Measurements from ENCODE around the gene ANKIB1.
"Not testable (repeated sequence)": the region's sequence is repeated elsewhere in the genome, so short reads cannot be mapped to it uniquely, and the experiment has no call there.

Gene ANKIB1

DNA sequence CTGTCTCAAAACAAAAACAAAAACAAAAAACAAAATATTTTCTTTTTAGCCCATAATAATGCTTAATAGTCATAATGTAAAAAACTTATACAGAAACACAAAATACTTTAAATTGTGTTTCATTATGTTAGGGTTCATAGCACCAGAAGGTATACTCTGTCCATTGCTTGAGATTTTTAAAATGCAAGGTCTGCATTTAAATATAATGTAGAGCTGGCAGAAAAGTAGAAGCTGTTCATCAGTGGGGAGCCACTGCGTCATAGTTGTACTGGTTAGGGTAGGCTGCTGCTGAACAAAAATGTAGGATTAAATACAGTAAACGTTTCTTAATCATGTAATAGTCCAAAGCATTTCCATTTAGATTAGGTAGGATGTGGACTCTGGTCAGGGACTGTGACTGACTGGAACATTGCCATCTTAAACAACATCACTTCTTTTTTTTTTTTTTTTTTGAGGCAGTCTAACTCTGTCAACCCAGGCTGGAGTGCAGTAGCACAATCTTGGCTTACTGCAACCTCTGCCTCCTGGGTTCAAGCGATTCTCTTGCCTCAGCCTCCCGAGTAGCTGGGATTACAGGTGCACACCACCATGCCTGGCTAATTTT, 85.2 kb downstream of the ANKIB1 start:
- no peak for DNase-seq

DNA sequence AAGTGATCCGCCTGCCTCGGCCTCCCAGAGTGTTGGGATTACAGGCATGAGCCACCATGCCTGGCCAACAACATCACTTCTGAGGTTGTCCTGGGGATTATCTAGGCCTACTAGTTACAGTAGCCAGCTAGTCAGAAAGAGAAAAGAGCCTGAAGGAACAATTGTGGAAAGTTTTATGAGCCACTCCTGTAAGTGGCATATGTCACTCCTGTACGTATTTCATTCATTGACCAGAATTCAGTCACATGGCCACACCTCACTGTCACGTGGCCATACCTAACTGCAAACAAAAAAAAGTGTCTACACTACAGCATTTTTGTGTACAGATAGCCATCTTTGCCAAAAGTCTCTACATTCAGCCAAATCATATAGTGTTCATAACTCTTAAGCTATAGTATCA, 85.7 kb downstream of the ANKIB1 start:
- no peak for DNase-seq

DNA sequence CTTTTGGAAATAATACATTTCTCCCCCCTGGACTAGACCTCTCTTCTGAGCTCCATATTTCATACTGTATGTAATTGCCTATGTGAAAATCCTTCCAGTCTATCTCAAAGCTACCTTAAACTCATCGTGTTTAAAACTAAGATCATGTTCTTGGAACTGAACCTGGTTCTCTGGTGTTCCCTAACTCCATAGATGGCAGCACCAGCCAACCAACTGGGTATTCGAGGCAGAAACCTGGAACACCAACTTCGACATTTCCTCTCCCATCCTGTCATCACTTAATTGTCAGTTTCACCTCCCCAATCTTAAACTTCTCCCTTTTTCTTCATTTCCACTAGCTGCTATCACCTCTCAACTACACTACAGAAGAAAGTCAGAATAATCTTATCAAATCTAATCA, 87.0 kb downstream of the ANKIB1 start:
- no peak for DNase-seq

DNA sequence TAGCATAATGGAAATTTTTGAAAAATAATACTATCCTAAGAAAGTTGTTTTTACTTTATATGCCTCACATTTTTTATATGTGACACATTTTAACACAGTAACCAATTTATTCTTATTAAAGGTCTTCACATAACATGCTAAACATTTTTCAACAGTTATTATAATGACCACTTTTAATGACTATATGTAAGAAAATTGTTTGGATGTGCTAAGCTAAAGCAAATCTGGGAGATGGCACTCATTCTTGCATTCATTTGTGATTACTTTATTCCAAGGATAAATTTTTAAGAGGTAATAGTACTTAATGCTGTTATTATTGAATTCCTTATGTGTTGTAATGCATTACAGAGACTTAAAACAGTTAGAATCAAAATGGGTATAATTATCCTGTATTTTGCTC, 88.1 kb downstream of the ANKIB1 start:
- DNase-seq, result no peak

DNA sequence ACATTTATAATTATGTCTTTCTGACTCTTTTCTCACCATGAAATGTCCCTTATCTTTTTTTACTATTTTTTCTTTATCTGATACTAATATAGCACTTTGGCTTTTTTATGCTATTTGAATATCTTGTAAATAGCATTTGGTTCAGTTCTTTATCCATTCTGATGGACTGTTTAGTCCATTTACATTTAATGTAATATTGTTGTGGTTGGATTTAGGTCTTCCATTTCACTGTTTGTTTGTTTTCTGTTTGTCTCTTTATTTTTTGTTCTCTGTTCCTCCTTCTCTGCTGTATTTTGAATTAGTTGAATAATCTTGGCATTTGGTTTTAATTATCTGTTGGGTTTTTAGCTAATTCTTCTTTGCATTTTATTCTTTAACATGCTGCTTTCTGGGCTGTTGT, 89.8 kb downstream of the ANKIB1 start:
- DNase-seq, result no peak

DNA sequence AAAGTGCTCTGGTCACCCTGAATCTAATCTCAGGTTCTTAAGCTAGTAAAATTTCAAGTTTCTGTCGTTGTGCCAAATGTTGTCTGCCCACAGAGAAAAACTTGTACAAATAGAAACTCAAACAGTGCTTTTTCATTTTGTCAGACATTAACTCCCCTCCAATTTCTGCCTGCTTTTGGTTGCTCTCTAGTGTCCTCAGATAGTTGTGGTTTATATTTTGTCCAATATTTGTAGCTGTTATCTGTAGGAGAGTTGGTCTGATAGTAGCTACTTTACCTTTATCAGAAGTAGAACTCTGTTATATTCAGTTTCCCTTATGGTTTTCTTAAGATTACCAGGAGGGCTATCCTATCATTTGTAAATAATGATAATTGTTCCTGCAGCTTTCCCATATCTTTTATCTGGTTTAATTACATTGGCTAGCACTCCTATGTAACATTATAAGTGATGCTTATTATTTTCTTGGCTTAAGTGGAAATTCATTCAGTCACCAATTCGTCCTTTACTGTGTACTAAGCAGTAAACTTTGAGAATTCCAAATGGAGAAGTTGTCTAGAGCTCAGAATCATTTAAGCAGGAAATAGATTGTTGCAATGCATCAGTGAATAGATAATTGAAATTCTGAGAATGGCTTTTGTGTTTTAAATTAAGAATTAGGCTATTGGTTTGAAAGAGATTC, 91.0 kb downstream of the ANKIB1 start:
- no peak for DNase-seq

DNA sequence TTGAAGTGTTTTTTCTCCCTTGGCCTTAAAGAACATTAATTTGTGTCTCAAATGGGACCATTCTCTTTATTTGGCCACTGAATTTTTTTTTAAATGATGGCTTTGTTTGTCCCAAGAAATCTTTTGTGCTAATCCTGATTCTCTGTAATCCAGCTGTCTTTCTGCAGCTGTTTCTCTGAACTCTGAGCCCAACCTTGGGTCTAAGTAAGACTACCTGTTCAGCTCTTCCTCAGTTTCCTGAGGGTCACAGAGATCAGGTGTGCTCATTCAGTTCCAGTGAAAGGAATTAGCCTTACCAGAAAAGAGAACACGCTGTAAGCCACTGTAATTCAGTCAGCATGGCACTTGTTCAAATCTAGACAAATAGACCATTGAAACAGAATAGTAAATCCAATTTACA, 94.2 kb downstream of the ANKIB1 start:
- no peak for DNase-seq

DNA sequence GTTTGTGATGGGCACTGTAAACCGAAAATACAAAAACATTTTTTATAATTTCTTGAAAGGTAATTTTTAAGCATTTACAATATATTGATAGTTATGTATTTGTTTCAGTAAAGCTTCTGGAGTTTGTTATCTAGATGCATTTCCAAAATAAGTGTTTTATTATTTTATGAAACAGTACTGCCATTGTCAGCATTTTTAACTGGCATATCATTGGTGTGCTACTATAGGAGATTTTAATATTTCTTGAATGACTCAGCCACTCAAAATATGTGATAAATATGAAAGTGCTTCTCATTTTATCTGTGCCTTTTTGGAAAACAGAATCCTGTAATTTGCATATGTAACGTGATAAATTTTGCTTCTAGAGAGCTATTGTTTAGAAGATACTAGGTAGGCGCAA, 97.9 kb downstream of the ANKIB1 start:
- DNase-seq, result no peak

DNA sequence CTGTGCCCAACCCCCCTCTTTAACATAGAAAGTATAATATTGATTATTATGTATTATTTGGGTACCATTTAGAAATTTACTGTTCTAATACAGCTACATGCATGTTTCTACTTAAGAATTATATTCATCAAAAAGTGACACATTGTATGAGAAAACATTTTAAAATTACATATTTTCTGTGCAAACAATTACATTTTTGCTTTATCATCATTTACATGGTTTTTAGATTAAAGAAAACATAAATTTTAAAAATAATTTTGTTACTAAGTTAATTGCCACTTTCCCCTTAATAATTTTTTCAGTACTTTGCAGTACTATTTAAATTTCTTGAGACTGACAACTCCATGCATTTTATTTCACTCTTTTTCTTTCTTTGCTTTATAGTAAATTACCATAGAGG, 106.2 kb downstream of the ANKIB1 start:
- no peak for DNase-seq

DNA sequence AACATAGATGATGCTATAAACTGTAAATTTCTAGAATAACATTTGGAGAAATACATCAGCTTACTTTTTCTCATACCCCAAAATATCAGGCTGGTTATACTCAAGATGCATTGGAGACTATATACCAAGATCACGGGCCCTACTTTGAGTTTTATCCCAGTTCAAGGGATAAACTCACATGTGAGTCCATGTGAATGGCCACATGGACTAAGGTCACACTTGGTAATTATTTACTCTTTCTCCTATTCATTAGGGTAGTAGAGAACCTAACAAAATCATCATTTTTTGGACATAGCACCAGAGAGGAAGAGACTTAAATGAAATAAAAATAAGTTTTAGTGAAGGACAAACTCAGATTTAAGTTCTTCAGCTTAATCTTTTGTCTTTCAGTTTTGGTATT, 108.4 kb downstream of the ANKIB1 start:
- DNase-seq, result no peak

DNA sequence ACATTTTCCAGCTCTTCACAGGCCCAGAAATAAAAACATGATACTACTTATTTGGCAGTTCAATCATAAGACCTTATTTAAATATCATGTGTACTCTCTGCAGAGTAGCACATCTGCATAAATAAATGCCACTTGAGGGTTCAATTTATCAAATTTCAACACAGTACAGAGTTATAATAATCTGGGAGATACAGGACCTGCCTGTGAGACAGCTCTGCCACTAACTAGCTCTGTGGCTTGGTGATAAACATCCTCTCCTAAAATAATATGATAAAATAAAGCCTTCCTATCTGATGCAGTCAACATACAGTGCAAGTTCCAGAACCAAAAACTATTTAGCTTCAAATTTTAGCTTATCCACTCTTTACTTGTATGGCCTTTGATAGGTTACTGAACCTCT, 110.6 kb downstream of the ANKIB1 start:
- no peak for DNase-seq

DNA sequence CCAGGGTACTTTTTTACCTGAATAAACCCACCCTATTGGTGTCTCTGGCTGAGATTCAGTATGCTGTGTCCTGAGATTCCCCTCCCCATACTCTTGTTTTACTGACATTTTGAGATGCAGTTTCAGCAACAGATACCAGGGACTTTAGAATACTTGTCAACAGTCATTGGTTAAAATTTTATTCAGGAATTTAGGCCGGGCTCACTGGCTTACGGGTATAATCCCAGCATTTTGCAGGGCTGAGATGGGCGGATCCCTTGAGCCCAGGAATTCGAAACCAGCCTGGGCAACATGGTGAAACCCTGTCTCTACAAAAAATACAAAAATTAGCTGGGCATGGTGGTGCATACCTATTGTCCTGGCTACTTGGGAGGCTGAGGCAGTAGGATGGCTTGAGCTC, 111.5 kb downstream of the ANKIB1 start:
- no peak for DNase-seq

DNA sequence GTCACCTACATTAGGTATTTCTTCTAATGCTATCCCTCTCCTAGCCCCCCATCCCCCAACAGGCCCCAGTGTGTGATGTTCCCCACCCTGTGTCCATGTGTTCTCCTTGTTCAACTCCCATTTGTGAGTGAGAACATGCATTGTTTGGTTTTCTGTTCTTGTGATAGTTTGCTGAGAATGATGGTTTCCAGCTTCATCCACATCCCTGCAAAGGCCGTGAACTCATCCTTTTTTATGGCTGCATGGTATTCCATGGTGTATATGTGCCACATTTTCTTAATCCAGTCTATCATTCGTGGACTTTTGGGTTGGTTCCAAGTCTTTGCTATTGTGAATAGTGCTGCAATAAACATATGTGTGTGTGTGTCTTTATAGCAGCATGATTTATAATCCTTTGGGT, 113.4 kb downstream of the ANKIB1 start:
- DNase-seq, result not testable (repeated sequence)

DNA sequence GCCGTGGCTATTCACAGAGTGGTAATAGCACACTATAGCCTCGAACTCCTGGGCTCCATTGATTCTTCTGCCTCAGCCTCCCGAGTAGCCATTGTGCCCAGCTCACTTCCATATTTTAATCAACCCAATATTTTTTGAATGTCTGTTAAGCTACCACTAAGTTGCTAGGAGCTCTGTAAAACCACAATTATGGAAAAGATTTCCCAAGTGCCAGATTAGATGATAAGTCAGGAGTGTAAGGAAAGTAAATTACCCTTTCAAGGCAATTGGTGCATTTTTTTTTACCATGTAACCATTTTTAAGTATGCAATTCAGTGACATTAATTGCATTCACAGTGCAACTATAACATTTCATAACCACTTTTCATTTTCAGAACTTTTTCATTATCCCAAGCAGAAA, 114.0 kb downstream of the ANKIB1 start:
- no peak for DNase-seq

DNA sequence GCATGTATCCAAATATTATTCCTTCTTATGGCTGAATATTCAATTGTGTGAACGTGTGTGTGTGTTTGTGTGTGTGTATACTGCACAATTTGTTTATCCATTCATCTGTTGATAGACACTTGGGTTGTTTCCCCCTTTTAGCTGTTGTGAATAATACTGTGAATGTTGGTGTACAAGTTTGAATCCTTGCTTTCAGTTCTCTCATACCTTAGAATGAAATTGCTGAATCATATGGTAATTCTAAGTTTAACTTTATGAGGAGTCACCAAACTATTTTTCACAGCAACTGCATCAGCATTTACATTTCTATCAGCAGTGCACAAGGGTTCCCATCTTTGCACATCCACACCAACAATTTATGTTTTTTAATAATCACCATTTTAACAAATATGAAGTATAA, 114.6 kb downstream of the ANKIB1 start:
- no peak for DNase-seq

DNA sequence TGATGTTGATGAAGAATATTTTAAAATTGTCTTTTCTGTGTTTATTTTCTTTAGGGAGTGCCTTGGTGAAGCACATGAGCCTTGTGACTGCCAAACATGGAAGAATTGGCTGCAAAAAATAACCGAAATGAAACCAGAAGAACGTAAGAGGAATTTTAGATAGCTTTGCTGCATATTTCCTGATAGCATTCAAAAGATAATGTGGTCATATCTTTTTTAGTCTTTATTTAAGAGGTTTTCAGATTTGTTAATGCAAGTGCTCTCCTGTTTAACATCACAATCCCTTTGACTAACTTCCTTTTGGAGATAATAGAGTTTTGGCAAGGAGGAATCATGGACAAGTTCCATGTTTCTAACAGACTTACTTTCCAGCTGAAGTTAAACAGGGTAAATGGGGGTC, 116.4 kb downstream of the ANKIB1 start:
- no peak for DNase-seq

DNA sequence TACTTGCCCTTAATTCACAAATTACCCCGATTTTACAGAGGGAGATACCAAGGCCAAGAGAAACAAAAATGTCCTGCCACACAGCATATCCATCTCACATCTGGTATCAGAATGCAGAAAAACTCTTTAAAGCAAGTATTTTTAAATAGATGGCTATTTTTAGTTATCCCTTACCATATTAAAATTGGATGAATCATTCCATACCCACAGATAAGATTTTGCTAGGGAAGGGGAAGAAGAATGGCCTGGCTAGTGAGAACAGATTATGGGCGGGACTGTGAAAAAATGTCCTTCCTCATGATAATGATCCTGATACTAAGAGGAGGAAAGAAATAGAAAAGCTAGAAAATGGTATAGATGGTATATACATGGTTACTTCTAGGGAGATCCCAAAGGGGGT, 121.0 kb downstream of the ANKIB1 start:
- no peak for DNase-seq

DNA sequence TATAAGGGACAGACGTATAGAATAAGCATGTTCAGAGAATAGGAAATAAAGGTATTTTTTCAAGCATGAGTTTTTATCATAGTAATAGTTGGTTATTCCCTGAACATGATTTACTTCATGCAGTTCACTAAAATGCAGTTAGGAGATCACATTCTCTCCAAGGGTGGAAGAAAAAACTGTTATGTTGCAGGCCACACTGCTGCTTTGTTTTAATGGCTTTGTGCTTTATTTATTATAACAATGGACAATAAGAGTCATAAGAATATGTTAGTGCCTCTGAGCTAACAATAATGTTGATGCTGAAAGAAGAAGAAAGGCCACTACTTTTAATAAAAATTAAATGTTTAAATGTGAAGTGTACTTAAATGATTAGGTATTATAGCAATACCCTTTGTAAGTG, 123.0 kb downstream of the ANKIB1 start:
- DNase-seq, result no peak

DNA sequence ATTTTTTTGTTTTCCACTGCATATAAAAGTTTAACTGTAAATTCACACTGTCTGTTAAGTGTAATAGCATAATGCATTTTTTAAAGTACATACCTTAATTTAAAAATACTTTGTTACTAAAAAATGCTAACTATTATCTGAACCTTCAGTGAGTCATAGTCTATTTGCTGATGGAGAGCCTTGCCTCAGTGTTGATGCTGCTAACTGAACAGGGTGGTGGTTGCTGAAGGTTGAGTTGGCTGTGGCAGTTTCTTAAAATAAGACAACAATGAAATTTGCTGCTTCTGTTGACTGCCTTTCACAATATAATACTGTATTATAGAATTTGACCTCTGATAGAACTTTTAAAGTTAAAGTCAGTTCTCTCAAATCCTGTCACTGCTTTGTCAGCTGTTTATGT, 129.2 kb downstream of the ANKIB1 start:
- no peak for DNase-seq

DNA sequence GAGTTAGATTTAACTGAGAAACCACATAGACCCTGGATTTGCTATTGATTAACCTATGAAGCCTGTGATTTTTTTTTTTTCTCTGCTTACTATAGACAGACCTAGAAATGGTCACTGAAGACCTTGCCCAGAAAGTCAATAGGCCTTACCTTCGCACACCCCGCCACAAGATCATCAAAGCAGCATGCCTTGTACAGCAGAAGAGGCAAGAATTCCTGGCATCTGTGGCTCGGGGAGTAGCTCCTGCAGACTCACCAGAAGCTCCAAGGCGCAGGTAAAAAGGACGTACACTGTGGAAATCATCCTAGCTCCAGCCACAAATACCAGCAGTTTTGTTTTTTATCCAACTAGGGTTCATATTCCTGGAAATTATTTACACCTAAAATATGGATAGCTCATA, 145.3 kb downstream of the ANKIB1 start:
- no peak for DNase-seq

DNA sequence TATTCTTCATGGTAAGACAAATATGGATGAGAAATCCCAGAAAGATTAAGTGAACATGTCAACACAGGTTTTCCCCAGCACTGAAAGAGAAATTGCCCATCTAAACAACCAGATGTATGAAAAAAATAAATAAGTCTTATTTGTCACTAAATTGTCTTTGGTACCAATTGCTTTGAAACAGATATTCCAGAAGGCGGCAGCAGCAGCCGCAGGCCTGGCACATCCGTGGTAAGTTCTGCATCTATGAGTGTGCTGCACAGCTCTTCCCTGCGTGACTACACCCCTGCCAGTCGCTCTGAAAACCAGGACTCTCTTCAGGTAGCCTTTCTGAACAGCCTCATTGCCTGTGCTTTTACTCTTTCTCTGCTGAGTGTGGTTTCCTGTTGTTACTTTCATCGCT, 151.8 kb downstream of the ANKIB1 start:
- DNase-seq, result no peak

DNA sequence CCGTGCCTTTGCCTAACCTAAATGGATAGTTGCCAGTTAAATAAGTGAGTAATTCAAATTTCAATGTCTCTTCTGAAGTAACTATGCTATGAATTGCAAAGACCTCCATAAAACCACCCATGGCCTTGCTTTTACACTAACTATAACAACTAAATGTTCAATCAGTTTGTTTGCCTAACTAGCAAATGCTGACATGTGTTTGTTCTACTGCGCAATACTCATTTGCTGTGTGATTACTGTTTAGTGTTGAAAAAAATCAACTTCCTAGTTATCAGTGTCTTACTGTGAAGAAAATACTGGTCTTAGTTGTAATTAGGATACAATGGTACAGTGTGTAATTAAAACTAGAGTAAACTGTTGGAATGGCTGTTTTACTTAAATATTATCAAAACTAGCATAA, 154.2 kb downstream of the ANKIB1 start:
- DNase-seq, result no peak

DNA sequence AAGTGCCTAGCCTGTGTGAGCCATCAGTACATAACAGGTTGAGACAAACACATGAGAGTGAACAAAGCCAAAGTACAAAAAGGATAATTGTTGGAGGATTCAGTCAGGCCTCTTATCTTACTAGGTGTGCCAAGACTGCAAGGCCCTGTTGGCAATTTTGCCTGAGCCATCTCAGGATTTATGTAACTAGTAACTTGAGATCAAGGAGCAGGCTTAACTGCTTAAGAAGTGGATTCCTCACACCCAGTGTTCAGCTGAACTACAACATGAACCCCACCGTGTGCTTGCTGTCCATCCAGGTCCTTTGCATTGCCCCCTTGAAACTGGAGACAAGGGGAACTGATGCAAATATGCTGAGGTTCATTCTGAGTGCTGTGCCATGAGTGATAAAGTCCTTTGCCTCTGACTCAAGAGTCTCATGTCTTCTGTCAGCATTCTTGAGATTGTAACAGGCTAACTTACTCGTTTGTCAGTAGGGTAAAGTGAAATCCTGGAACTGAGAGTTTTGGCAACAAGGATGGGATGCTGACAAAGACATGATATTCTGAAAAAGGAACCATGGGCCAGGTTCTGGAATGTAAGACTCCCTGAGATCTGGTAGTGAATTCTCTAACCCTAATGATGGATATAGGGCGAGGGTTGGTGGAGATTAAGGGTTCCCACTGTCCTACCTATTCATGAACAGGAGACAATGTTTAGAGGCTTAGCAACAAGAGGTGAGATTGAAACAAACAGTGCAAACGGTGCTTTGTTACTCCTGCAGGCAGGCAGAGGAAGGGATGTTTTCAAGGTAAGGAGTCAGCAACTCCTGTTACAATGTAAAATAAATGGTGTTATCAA, 157.4 kb downstream of the ANKIB1 start:
- DNase-seq, result no peak

DNA sequence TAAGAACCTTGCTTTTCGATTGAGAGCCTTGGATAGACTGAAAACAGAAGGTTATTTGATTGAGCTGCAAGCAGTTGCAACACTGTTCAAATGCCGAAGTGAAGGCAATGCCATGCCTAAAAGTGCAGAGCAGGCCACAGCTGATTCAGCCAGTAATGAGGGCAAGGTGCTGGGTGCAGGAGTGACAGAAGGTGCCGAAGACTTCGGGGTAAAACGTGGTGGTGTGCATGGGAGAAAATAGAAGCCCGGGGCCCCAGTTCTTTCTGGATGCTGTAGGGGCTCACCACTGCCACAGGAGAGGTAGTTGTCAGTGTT, 157.9 kb downstream of the ANKIB1 start:
- no peak for DNase-seq

DNA sequence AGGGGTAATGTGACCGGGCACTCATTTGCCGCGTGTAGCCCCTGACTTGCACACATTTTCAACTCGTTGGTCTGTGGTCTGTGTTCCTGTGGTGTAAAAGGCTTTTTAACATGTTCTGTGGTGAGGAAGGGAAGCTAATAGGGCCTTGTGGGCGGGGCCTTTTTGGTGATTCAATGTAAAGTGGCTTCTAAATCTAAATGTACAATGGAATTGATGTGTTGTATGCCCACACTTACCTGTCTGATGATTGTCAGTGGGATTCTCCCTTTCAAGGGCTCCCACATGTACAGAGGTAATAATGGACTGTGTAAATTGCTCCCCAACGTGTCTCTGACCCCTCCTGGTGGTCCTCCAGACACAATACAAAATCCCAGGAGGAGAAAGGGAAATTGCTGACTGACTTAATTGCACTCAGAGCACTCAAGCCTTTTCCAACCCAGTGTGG, 158.4 kb downstream of the ANKIB1 start:
- no peak for DNase-seq

Data from SHP77 treated with DMSO at 0.1 percent for 48 hours (cell line).